T-helper 22 cell (primary cell): Measurements from ENCODE around the gene FARS2.

Experiments used
- DNase-seq: peaks from one replicate; pipeline ENCODE4 v3.0.0-alpha.2; 2020; ENCODE audit warnings: low read depth

Gene FARS2

DNA sequence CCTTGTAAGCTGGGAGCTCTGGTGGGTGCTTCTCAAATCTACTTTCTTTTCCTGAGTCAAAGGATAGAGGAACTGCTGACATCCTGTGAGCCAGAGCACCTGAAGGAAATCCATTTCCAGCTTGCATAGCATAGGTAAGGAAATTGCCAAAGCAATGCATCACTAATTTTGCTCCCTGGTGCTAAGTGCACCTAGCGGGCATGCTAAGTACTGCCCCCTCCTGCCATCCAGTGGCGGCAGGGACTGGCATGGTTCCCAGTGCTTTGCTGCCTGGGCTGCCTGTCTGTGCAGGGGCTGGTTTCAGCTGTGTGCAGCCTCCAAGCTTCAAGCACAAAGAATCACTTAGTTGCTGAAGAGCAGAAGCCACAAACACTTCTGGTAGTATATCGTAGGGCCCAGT lies 63.9 kb downstream of the FARS2 start:
- no peak for DNase-seq

DNA sequence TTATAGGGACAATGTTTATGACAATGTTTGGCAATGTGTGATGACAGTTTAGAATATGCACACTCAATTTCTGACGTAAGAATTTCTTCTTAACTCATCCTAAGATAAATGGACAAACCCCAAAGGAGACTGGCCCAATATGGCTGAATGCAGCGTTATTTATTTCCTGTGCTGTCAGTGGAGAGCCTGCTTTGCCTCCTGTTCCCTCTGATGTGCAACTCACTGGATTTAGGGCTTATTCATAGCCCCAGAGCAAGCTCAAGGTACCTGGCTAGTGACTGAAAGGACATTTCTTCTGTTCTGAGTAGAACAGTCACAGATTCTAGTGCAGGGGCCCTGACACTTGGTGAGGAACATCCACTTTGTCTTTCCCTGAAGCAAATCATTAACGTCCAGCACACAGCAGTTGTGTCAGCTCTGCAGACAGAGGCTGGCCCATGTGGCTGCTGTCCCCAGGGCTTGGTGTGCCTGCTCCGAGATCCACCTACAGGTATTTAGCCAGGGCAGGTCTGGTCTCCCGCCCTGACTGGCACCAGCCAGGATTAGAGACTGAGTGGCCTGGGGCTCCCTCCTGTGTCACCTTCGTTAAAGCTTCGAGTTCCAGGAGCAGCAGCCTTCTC lies 64.8 kb downstream of the FARS2 start:
- no peak for DNase-seq

DNA sequence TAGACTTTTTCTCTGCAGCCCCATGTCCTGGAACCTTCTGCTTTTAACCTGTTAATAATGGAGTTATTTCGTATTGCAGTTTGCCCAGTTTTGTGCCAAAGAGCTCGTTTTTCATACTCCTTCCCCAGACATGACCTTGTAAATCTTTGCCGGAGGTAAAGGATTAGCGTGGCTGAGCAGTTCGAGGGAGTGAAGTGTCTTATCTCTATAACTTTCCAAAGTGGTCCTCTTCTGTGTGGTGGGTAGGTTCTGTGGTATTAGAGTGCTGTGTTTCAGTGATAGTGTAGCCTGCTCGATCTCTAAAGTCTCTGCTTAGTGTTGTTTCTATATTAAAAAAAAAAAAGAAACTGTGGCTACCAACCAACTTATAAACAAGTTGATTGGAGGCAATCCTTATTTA lies 67.5 kb downstream of the FARS2 start:
- DNase-seq, result no peak

DNA sequence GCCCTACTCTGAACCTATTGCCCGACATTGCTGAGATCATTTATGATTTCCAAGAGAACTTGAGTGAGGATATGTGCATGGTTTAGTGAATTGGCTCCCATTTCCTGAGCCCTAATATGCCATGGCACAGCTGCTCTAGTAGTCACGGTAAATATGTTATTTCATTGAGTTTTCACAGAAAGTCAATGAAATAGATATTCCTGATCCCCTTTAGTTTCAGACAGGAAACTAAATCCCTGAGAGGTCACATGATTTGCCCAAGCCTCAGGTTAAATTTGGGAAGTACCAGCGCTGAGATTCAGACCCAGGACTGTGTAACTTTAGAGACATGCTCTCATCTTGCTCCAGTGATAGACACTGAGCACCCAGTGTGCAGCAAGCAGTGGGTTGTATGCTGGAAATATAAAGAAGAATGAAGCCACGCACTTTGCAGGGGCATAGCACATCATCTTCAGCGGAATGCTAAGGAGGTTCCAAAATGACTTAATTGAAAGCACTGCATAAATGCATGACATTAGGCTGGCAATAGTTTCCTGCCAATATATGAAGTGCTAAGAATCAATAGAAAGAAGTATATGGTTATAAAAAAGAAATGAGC lies 70.6 kb downstream of the FARS2 start:
- no peak for DNase-seq

DNA sequence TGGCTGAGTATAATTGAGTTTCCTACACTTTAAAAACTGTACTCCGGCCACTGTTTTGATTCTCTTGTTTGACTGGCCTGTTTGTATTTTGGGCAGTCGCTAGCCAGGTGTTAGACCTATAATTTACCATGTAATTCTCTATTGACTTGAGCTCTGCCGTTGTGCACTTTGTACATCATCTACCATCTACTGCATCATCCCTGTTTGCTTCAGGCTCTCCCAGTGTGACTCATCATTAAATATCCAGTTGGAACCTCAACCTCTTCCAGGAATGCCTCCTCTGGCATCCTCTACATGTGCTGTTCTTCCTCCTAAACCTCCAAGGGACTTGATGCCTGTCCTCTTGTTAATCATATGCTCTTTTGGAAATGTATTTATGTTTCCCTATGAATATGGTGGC lies 72.3 kb downstream of the FARS2 start:
- no peak for DNase-seq

DNA sequence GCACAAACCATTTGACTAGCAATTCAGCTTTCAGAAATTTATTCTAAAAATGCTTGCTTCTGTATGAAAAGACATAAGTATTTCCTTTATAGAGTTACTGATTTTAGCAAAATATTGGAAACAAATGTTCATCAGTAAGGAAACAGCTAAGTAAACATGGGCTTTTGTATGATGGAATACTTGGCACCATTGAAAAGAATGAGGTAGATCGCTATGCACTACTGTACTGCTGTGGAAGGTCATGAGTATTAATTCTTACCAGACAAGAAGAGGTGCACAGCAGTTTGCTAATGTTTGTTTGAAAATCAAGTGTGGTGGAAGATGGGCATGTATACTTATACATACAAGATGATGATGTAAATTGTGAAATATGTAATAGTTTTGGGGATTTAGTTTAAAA lies 73.0 kb downstream of the FARS2 start:
- no peak for DNase-seq

DNA sequence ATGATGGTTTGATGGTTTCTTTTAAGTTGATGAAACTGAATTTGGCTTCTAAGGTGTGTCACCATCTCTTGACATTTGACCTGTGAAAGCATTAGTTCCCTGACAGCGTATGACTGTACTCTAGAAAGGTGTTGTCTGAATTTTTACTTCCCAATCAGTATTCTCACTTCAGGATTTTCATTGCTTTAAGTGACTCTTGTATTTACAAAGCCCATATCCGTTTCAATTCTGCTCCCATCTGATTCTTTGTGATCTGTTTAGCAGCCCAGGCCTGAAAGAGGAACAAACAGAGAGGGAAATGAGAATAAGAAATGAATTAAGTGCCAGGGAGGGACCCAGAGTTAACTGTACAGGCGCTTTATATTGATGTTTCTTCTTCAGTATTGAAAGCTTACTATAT lies 73.7 kb downstream of the FARS2 start:
- DNase-seq, result no peak

DNA sequence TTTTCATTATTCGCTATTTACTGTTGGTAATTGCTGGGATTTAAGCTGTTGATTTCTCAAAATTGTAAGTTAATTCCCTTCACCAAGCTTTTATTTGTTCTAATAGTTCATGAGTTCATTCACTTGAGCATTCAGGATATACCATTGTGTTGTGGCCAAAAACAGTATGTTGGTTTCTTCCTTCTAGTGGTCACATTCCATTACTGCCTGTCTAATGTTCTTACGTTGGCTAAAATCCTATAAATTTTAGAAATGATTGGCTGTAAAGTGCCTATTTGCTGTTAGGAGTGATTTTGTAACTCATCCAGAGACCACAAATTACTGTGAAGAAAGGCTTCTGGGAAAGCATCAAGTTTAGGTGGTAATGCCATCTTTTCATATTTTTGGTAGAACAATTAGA lies 76.3 kb downstream of the FARS2 start:
- no peak for DNase-seq

DNA sequence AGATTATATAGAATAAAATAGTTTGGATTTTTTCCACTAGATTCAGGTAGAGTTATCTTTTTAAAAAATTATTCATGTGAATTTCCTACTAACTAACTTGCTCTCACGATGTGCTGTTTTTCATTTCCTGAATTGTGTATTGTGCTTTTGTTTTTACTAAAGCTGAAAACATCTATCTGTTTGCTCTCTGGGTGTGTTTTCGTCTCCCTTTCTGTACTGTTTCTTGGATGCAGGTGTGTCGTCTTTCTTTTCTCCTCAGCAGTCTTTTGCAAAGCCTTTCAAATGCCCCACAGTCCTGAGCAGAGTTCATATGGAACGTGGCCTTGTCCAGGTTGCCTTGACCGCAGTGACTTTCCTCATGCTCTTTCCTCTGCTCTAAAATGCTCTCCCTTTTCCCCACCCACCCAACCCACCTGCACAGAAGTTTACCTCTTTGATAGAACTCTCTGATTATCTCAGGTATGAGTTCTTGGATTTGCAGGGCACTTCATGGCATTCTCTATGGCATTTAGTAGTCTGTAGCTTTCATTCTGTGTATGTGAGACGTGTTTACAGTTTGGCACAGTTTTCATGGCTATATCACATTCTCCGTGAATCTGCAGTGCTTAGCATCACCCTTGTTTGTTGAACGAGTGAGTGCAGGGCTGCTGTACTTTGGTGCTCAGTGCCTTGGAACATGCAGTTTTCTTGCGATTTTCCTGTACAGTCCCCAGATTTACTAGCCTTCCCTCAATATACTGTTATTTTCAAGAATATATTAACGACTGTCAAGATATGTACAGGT lies 77.1 kb downstream of the FARS2 start:
- no peak for DNase-seq

DNA sequence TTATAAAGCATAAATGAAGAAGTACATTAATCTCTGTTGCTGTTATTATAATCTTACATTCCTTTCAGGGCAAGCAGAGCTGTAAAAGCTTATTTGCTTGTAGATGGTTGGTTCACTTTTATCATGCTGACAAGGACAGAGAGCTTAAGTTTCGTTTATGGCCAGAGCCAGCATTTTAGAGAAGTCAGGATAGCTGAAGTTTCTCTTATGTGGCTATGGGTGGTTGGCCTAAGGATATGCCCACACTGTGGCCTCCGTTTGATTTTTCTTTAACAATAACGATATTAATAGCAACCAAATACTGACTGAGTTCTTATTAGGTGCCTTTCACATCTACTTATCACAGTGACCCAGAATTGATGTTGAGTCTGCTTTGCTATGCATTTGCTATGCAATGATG lies 78.5 kb downstream of the FARS2 start:
- DNase-seq, result no peak

DNA sequence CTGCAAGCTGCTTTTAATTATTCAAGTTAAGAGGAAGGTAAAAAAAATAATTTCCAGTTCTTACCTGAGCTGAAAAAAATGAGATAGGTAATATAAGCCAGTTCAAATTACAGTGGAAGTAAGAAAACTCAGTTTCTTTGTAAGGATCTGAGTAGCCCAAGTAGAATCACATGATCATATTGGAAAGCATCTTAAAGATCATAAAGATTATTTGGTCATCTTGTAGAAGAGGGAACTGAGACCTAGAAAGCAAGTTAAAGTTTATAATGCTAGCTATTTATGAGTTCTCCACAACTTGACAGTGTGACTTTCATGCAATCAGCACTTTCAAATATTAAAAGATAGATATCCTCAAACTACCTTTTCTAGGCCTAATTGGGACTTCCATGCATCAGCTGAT lies 80.5 kb downstream of the FARS2 start:
- DNase-seq, result no peak

DNA sequence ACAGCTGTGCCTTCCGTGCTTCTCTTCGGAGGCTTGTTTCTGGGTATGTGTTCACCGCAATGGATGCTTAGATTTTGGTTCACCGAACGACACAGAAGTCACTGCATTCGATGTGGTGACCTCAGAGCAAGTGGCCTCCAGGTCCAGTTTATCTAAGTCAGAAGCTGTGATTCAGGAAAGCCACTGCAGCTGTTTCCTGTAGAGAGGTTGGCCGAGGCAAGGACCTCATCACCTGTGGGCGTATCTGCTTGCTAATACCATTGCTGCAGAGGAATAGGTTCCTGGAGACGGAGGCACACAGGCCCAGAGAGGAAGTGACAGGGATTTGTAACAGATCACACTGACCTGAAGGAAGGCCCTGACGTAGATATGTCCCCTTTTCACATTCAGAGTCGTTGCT lies 82.7 kb downstream of the FARS2 start:
- DNase-seq, result no peak

DNA sequence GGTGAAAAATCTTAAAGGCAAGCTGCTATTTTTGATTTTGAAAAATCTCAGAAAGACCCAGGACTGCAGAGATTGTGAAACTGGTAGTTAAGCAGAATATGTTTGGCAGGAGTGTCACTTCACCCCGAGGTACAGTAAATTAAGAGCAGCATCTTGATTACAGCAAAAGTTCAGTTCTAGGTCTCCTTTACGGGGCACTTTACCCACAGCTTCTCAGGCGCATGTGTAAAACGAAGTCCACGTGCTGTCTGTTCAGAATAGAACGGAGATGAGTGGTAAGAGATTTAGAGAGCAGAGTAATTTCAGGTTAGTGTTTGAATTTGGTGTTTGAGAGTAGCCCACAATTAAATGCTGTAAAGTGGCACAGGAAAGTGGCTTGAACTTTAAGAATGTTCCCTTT lies 84.0 kb downstream of the FARS2 start:
- DNase-seq, result no peak

DNA sequence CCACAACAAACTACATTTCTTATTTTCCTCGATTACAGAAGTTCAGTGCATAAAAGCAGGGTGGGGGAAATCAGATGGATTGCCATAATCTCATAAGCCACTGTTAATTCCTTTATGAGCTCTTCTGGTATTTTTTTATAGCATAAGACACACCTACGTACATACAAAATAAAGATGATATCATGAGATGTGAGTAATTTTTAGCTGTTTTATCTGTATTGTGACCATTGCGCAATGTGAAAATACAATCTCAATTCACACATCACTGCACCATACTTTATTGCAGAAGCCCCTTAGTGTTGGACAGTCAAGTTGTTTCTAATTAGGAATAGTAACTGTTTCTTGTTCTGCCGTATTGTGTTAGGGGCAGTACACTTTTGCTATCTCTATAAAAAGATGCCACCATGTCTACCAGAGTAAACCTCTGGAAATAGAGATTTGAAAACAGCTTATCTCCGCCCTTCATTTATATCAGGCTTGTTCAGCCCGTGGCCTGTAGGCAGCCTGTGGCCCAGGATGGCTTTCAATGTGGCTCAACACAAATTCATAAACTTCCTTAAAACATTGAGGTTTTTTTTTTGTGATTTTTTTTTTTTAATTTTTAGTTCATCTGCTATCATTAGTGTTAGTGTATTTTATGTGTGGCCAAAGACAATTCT lies 90.4 kb downstream of the FARS2 start:
- DNase-seq, result no peak

DNA sequence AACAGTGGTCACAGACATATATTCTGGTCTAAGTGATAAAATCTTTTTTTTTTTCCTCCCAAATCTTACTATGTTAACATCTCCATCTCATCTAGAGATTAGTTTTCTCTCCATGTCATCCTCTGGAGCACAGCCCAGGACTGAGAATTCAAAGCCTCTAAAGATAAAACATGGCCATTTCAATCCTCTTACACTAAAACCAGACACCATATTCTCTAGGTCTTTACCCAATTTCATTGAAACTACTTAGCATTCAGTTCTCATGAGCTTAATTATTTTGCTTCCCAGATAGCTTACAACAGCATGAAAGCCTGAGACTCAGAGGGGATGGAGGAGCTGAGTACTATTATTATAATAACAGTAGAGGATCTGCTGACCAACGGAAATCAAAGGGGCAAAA lies 92.7 kb downstream of the FARS2 start:
- DNase-seq, result no peak

DNA sequence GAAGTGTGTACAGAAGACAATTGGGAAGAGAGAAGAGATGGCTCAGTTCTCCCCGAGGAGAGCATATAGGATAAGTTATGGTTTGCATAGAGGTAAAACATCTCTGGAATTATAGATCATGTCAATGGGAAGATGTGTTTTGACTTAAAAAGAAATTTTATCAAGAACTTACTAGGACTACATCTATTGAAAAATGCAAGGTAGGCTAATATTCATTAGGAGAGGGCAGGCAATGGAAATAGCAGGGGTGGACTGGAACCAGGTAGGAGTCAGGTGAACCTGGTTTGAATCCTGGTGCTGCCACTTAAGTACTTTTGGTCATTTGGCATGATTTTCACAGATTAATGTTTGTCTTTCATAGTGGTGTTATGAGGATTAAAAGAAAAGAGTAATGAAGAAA lies 96.2 kb downstream of the FARS2 start:
- no peak for DNase-seq

DNA sequence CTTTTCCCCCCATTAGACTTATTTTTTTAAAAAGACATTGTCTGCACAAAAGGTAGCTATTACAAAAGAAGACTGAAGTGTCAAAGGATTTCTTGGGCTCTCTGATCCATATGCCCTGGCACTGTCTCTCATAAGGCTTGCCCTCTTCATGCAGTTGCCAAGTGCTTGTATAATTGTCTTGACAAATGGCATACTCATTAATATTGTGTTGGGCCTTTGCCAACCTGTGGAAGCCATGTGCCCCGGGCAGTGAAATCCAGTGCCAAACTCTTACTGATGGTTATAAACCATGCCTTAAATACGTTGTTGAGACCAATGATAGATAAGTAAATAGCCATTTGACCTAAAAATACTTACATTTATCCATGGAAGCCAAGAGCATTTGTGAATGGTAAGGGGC lies 98.1 kb downstream of the FARS2 start:
- no peak for DNase-seq

DNA sequence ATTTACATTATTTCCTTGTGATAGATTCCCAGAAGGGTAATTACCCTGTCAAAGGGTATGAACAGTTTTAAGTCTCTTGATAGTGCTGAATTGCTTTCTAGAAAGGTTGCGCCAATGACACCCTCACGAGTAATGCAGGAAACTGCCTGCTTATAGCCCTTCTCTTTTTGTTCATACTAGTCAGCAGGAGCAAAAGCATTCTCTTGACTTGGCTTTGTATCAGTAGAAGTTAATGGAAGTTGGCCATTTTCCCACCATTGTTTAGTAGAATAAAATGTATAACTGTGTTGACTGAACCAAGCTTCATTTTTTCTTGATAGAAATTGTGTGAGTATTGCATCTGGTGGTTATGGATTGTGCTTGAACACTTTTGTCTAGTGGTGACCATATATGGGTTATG lies 100.1 kb downstream of the FARS2 start:
- no peak for DNase-seq

DNA sequence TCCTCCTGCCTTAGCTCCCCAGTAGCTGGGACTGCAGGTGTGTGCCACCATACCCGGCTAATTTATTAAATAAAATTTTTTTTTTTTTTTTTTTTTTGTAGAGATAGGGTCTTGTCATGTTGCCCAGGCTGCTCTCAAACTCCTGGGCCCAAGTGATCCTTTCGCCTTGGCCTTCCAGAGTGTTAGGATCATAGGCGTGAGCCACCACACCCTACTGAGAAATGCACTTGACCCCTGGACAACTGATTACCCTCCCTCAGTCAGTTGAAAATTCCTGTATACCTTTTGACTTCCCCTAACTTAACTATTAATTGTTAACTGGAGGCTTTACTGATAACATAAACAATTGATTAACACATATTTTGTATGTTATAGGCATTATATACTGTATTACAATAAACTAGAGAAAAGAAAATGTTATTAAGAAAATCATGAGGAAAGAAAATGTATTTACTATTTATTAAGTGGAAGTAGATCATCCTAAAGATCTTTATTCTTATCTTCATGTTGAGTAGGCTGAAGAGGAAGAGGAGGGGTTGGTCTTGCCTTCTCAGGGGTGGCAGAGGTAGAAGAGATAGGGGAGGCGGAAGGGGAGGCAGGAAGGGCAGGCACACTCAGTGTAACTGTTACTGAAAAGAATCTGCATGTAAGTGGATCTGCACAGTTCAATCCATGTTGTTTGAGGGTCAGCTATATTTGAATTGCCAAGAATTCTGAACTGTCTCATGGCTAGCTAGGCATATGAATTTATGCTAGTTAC lies 104.3 kb downstream of the FARS2 start:
- no peak for DNase-seq

DNA sequence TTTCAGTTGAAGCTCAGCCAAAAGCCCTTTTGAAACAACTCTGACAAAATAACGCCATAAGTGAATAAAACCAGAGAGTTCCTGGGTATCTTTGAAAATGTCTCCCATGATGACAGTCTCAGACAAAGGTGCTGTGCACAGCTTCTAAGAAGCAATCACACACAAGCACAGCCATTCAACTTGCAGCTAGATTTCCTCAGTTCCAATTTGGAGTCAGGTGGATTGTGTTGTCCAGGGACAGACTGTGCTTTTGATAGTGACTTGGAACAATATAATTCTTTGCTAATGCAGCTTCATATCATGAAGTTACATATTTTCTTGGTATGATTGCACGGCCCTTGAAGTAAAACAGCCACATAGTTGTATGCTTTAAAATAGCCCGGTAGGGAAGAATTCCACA lies 105.6 kb downstream of the FARS2 start:
- no peak for DNase-seq

DNA sequence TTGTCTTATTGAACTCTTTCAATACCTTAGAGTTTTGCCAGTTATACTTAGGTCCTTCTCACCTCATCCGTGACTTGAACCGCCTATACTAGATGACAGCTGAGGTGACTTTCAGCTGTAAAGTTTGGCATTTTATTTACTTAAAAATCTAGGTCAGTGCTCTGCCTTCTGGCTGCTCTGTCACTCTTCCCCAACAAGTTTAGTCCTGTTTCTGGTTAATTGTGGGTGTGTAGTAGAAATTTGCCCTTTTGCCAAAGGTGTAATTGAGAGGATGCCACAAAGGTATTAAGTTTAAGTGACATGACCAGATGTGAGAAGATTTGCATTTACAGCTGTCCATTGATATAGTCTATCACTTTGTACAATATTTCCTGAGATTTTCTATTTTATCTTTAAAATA lies 106.2 kb downstream of the FARS2 start:
- DNase-seq, result no peak

DNA sequence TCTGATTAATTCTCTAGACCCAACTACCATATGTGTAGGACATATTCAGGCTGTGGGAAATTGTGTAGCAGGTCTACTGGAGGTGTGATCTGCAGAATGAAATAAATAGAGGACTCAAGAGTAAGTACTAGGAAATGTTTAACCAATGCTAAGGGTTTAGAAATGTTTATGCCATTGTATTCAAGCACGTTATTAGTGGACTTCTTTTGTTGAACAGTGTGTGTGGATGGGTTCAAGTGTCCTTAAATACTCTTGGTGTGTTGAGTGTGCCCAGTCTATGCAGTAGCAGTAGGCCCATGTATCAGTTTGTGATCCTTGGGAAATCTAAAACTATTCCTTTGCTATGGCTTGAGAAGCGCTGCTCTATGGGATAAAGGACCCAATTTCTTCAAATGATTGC lies 112.1 kb downstream of the FARS2 start:
- DNase-seq, result no peak
